COLO829 (cell line): ENCODE measurements around the gene TRIP11.

Experiments used
- DNase-seq: peaks from one replicate; pipeline ENCODE4 v3.0.0; 2012; ENCODE audit warnings: low spot score

Gene TRIP11

DNA sequence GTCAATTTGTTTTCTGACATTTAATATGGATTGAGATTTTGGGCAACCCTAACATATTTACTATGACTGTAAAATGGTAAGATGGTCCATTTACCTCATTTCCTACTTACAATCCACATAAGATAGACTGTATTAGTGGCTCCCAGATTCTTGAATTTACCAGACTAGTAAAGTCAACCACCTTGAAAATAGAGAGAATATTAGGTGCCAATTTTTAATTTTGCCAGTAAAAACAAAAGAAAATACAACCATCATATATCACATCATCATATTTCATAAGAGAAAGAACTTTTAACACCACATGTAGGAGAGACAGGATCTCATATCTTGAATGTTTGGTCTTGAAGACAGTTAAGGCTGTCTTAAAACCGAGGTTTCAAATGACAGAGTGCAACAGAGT is 84.7 kb downstream of the TRIP11 start:
- no peak for DNase-seq

DNA sequence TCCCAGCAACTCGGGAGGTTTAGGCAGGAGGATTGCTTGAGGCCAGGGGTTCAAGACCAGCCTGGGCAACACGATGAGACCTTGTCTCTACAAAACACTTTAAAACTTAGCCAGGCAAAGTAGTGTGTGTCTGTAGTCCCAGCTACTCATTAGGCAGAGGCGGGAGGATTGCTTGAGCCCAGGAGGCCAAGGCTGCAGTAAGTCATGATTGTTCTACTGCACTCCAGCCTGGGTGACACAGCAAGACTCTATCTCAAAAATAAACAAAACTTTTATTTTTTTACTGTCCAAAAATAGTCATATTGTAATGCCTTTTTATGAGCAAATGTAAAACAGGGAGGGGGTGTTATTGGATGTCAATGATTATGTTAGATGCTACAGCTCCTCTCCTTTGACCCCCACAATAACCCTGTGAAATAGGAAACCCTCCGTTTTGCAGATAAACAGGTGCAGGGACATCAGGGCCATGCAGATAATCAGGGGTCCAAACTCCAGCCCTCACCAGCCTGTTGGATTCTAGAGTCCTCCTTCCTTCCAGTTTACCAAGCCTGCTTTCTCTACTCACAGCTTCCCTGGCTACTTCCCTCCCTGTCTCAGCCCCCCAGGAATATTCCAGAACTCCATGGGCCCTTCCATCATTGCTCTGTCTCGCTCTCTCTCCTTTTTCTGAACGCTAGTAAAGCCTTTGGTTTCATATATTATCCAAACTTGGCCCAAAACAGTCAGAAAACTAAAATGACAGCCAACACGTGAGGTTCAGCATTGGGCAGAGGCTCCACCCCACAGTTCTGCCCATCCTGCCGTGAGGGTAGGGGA is 86.5 kb downstream of the TRIP11 start:
- no peak for DNase-seq

DNA sequence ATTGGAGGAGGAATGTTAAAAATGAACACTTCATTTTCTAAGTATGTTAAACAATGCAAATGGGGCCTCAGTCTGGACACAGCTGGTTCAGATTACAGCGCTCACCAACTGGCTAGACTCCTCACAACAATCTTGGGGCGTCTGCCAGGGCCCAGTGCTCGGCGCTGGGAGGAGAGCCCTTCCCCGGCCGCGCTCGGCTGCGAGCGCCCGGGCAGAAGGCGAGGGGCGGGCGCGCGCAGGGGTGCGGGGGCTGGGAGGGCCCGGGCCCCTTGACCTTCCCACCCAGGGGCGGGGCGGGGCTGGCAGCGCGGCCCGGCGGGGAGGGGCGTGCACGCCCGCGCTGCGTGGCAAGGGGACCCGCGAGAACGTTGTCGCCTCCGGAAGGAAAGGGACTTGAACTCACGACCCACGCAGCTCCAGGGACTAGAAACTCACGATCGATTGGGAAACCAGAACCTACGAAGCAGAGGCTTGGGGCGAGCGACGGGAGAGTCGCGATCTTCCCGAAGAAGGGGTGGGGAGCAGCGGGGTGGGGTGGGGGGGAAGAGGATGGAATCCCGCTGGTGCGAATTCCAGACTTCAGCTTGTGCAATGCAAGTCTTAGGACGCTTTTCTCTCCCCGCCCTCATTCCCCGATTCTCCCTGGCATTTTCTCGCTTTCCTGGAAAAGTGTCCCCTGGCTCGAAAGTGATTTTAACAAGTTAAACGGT is 92.2 kb downstream of the TRIP11 start, which contains the start of gene FBLN5:
Gene FBLN5, minus strand, starts transcription at position 220 of the 710 bp plus-strand sequence. CDS start 465 bp downstream, outside the sequence.
- no peak for DNase-seq

DNA sequence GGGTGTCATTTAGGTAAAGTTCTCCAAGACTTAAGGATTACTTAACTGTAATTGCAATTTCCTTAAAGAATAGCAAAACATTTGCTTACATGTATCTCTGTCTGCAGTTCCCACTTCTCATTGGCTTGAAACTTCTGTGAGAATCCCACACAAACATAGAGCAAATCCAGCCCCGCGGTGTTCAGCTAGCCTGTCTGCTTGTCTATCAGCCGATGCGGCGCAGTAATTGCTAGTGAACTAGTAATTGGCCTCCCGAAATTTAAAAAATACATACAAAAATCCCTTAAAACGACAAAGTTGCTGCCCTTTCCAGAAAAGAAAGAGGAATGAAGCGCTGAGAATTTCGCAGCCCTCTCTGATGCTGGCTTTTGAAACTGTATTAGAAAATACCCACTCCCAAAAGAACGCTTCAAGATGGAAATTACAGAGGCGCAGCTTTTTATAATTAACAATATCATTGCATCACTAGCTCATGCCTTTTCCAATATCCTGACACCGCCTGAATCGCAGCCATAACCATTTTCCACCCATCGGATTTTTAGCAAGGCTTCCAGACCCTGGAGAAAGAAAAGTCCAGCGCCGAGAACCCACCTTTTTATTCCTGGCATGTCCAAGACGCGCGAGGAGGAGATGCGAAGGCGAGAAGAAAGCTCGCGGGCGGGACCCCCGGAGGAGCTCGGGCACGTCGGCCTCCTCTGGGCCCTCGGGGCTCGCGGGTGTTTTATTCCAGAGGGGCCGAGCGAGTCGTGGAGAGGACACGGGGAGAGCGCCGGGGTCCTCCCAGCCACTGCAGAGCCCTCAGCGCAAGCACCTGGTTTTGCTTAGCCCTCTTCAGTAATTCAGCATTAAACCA is 93.0 kb downstream of the TRIP11 start:
- DNase-seq = no peak

DNA sequence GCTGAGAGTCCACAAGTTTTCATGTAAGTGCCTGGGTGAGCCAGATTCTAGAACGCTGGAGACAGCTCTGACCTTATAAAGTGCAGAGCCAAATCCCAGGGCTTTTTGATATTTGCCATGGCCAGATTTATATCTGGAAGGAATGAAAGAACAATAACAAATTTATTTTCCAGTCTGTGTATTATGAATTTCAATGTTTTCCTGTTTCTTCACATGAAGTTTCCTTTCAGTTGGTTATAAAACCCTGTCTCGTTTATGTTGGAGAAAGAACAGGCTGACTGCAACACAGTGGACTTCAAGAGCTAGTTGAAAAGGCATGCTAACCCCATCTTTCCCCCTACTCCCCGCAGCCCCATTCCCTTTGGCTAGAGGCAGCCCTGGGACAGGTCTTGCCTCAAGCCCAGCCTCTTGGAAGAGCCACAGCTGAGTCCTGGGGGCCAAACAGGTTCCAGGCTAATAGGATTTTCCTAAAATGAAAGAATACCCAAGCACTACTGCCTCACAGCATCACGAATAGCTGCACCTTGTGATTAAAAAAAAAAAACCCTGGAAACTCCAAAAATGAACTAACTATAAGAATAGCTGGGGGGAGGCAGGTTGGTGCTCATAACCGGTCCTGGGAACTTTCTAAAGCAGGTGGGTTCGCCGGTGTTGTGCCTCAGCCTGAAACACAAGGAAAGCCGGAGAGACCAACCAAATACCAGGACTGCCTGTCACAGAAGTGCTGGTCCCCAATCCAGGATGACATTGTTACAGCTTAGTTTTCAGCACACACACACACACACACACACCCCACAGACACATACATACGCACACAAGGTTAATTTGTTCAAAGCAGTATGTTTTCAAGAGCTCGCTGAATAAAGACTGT is 93.9 kb downstream of the TRIP11 start:
- DNase-seq = no peak

DNA sequence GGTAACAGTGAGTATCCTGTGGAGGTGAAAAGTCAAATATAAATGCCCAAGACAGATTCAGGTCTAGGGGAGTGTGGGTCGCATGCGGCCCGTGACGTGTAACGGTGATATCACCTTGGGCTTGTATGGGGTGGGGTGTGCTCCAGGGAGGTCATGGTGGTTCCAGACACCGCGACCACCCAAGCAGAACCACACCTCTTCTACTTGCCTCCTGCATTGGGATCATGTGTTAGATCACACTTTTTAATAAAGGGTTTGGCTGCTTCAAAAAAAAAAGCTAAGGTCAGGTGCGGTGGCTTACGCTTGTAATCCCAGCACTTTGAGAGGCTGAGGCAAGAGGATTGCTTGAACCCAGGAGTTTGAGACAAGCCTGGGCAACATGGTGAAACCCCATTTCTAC is 96.9 kb downstream of the TRIP11 start:
- no peak for DNase-seq

DNA sequence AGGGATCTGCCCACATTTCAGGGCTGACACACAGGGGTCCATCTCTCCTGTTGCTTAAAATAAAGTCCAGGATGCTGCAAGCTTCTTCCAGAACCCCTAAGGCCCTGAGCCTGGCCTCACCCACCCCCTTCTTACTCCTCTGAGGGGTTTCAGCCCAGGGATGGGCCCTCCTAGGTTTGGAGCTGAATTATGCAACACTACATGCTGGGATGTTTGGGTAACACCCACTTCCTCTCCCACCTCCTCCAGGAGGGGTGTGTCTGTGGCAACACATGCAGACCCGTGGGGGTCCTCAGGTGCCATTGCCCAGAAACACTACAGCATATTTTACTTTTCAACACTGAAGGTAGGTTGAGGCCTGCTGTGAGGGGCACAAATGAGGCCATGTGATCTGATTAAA is 97.7 kb downstream of the TRIP11 start:
- DNase-seq = no peak

DNA sequence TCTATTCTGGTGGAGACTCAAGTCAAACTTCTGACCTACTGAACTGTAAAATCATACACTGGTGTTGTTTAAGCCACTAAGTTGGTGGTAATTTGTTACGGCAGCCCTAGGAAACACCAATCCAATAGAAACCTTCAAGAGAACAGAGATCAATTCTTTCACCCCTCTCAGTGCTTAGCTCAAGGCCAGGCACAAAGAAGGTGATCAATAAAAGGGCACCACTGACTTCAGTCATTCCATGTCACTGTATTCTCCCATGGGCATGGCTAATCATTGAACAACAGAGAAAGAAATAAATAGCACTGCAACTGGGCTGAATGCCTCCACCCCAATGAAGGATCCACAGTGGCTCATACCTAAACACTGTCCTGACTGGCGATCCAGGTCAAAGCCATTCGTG is 99.7 kb downstream of the TRIP11 start:
- no peak for DNase-seq

DNA sequence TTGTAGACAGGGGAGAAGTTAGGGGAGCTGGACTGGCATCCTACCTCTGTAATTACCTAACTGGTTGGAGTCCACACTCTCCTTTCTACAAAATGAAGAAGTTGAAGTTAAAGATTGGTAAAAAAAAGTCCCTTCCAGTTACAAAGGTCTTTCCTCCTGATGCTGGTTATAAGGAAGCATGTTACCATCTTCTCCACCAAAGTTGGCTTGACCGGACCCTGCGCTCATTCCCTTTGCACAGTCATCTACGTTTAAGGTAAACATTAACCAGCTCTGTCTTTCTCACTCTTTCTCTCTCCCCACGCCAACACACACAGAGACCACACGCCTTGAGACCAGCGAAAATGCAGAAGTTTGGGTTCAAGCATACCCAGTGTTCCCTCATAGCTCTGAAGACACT is 104.3 kb downstream of the TRIP11 start:
- no peak for DNase-seq

DNA sequence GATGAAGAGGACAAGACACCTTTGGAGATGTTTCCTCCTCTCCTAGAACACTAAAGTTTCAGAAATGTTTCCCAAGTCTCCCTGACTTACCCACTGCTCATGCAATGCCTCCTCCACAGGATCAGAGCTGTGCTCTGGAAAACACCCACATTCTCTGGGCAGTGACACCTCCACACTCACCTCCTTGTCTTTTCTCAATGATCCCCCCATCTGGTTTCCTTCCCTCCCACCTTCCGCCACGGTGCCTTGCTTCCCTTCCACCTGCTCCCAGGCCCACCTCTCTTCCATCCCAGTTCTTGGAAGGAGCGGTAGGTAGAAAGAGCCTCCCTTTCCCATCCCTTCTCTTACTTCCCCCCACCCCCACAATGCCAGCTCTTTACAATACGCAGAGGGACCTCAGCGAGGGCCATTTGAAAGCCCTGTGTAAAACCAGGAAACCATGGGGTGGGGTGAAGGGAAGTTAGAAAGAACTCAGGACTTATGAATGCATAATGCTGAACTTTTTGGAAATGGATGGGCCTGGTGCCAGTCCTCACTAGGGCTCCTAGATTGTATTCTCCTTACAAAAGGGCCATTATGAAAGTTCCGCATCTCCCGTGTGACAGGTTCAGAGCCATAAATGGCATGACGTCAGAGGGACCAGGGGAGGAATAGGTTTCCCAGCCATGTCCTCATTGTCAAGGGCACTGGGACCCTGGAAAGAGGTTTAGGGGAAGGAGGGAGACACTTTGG is 105.1 kb downstream of the TRIP11 start:
- DNase-seq = peak; percentile 88

DNA sequence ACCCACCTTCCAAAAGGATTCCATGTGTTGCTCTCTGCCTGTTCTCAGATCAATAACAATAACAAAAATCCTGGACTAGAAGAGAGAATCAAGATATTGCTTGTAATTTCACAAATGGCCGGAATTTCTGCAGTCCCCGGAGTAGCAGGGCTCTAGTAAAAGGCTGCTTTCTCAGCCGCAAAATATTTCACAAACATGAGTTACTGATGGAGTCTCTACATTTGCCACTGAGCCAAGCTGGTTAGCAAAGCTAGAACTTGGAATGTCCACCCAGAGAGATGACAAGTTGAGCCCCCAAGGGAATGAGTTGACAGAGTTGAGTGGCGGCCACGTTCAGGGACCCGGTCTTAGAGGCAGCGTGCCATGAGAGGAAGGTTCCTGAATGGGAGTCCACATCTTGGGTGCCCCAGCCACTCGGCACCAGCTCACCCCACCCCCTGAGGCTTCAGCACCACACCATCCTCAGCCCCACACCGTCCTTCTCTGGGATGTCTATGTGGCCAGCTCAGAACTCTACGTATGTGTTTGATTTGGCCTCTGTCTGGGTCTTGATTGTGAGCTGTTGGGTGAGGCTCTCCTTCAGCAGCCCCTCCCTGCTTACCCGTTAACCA is 108.3 kb downstream of the TRIP11 start:
- DNase-seq = no peak

DNA sequence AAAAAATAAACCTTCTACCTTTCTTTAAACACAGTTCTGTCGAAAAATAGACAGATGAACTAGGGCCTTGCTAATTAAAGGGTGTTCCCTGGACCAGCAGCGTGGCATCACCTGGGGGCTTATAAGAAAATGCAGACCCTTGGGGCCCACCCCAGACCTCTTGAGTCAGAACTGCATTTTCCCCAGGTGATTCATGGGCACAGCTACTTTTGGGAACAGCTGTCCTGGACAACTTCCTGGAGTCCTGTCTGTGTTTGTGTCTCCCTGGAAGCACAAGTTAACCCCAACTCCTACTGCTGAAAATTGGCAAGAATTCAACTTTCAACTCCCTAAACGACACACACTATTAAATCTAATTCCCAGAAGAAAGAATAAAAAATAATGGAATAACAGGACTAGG is 110.2 kb downstream of the TRIP11 start:
- DNase-seq = no peak

DNA sequence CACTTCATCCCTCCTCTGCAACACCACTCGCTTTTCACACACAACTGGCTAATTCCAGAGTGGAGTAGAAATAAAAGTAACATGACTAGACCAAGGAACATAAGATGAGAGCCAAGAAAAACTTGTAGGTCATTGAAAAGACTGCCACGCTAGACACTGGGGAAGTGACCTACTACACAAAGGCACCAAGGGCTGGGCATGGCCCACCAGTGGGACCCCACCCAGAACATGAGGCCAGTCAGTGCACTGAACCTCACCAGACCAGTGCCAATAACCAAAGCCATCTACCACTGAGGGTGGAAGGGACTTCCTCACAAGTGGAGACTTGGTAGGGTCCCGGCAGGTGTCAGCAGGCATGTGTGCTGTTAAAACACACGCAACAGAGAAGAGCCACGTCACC is 112.1 kb downstream of the TRIP11 start:
- no peak for DNase-seq

DNA sequence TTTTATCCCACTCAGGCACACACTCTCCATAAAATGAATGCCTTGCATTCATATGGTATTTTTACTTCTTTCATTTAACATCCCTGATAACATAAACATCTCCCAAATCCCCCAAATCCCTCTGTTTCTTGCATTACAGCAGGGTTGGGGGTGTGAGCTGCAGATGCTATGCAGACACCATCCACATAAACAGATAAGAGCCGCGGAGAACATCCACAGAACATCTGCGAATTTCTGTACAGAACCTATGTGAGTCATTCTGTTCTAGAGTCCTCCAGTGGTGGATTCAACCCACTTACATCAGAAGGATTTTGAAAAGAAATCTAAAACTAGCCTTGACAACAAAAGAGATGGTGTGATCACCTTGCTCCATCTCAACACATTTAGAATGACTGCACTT is 112.7 kb downstream of the TRIP11 start:
- no peak for DNase-seq

DNA sequence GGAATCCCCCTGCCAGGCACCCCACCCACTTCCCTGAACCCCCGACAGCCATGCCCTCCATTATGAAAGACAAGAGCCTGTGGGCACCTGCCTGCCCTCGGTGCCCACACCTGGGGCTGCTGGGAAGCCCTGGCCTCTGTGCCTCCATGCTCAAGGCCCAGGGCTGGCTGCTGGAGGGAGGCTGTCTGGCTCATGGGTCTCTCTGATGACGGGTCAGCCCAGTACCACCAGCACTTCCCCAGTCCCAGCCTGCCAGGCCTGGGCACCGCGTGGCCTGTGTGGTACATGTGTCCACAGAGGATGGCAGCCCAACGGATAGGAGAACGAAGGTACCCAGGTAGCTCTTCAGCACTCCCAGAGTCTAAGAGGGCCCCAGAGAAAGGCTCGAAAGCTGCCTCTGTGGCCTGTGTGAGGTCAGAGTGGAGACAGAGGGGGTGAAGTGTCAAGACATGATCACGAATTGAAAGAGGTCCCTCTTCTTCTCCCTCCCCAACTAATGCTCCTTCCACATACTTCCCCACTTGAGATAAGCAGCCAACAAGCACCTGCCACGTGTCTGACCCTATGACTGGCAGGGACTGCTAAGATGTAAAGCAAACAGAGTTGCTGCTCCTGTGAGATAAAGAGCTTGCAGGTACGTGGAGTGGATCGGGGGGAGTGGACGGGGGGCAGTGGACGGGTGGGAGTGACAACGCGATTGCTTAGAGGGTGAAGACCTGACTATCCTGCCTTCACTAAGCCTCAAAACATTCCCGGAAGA is 113.5 kb downstream of the TRIP11 start:
- DNase-seq = no peak

DNA sequence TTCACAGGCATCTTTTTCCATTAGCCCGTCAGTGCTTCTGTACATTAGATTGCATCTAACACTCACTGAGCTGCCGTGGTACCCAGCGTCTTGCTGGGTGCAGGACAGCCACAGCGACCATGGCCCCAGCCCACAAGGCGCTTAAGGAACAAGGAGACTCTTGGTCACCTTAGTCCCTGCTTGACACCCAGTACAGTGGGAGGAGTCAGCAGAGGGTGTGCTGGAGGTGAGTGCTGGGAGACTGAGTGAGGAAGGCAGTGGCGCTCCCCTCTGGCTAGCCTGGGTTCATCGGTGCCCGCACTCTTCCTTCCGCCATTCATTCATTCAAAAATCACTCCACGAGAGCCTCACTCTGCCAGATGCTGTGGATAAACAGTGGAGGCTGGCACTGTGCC is 114.1 kb downstream of the TRIP11 start:
- no peak for DNase-seq

DNA sequence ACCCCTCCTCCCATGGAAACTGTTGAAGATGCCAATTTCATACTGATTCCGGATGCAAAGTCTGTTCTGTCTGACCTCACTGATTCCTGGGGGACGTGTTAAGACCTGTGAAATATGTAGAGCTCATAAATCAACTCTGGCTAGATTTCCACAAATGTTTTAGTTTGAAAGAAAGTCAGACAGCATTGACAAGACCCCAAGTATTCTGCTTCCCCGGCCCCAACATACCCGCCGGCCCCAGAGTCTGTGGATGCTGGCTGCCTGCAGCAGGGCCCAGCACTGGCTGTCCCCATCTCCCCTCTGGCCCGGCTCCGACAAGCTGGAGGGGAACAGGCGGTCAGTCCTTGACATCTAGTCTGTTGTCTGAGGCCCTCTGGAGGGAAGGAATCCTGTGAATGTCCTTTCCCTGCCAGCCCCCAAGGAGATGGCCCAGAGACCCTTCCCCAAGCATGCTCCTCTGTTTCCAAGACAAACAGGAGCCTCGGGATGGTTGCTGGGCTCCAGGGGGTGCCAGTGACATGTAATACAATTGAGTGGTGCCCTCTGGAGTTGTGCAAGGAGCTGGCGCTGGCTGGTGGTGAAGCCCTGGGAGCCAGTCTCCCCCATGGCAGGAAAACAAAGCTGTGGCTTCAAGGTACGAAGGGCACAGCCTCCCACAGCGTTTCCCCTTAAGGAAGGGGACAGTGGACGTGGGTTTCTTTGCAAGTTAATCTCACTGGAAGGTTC is 114.7 kb downstream of the TRIP11 start:
- no peak for DNase-seq

DNA sequence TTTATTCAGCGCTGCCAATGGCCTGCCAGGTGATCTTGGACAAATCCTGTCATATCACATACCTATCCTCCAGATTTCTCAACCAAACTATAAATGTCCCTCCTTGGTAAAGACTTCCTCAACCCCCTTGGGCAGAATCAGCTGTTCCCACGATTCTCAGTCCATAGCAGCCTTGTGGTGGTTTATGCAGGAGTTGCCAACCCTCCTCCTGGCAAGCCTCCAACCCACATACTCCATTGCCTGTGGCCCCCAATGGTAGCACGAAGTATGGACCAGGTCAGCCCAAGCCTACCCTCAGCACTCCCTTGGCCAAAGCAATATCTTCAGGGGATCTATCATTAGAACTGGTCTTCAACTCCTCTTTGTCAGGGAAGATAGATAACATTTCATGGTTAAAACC is 119.3 kb downstream of the TRIP11 start:
- no peak for DNase-seq

DNA sequence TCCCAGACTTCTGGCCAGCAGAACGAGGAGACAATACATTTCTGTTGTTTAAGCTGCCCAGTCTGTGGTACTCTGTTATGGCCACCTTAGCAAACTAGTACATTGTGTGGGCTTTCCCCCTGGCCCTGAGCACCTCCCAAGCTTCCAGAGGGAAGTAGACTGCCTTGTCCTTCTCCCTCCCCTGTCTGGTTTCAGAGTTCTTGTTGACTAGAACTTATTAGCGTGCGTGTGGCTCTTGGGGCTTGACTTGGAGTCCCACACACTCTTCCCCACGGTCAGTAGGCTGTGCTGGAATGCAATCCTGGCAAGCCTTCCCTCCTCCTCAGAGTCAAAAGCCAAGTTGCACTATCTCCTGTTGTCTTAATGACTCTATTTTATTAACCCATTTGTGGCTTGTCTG is 120.0 kb downstream of the TRIP11 start:
- DNase-seq = no peak
